Lower leg skin (tissue), 4 donors: ENCODE data around the gene PDE3B. TPM values are rescaled to one million over a fixed set of nuclear protein-coding genes. Genes with fewer than 3 reads are reported as not detected.

Experiments
- DNase-seq, 2 donors: peaks; one replicate each; pipeline ENCODE4 v3.0.0-alpha.2; 2019; ENCODE audit warnings: low spot score in 2 of 2
- H3K4me3 ChIP-seq: fragments of 200-600 bp; sonication (generic); 2 replicates; pipeline ENCODE4 v1.5.1; 2017; ENCODE audit warnings: mild to moderate bottlenecking, low read depth; ENCODE audit not compliant: poor library complexity, severe bottlenecking
- POLR2A ChIP-seq, 2 donors: fragments of 450-650 bp; IDR thresholded peaks; one replicate each; pipeline ENCODE4 v1.6.1; 2016 to 2017; ENCODE audit warnings: antibody characterized with exemption in 2 of 2, mild to moderate bottlenecking in 1 of 2, moderate library complexity in 1 of 2
- WGBS, 2 donors: methylation state at CpG; one replicate each; pipeline ENCODE4 v1.1.5; 2018; 5-methylcytosine and 5-hydroxymethylcytosine counted together
- intact Hi-C: fragments of 100-400 bp; cut with DNase I; formaldehyde crosslinking; loops from one replicate; pipeline ENCODE4 v1.15.0; 2023; ENCODE audit warnings: low total_unique reads
- total RNA-seq, 4 donors: library from RNA; depleted of rRNA; stranded (reverse); fragments of >200 nt; gene quantifications; one replicate each; pipeline ENCODE4 v1.1.0, GENCODE V29; 2016
- TF ChIP-seq, protein P1 (sequence below), 3 donors: fragments of 450-650 bp; IDR thresholded peaks; one replicate each; pipeline ENCODE4 v1.5.1; 2016; ENCODE audit warnings: antibody characterized with exemption in 3 of 3, mild to moderate bottlenecking in 3 of 3, moderate library complexity in 2 of 3

PDE3B gene
- total RNA-seq, 4 donors from 2014 or later = 0.88 to 4.3 (median 2.1) TPM

DNA sequence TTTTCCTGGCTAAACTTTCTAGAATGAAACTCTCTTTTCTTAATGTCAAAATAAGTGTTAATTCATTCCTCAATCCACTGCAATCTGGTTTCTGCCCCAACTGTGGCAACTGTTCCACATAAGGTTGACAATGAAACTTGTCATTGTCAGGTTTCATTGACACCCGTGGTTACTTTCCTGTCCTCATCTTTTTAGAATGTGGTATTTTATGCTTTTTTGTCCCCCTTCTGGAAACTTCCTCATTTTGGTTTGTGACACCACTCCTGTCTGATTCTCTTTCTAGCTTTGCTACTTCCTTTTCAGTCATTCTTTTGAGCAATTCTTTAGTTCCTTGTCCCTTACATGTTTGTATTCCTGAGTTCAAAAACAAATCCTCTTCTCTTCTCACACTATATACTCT, 7.5 kb upstream of the PDE3B start:
- no peak overlapping the region for H3K4me3 ChIP-seq
- no peak for TF ChIP-seq POLR2A (IDR thresholded peaks at IDR 0.05)
- TF ChIP-seq, protein P1, sequence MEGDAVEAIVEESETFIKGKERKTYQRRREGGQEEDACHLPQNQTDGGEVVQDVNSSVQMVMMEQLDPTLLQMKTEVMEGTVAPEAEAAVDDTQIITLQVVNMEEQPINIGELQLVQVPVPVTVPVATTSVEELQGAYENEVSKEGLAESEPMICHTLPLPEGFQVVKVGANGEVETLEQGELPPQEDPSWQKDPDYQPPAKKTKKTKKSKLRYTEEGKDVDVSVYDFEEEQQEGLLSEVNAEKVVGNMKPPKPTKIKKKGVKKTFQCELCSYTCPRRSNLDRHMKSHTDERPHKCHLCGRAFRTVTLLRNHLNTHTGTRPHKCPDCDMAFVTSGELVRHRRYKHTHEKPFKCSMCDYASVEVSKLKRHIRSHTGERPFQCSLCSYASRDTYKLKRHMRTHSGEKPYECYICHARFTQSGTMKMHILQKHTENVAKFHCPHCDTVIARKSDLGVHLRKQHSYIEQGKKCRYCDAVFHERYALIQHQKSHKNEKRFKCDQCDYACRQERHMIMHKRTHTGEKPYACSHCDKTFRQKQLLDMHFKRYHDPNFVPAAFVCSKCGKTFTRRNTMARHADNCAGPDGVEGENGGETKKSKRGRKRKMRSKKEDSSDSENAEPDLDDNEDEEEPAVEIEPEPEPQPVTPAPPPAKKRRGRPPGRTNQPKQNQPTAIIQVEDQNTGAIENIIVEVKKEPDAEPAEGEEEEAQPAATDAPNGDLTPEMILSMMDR (IDR thresholded peaks at IDR 0.05) = no peak
- 61 to 73% methylated on average over 1 of the region's 1 CpG for WGBS, 2 donors
- DNase-seq = no peak
- intact Hi-C loops = no loop called here

DNA sequence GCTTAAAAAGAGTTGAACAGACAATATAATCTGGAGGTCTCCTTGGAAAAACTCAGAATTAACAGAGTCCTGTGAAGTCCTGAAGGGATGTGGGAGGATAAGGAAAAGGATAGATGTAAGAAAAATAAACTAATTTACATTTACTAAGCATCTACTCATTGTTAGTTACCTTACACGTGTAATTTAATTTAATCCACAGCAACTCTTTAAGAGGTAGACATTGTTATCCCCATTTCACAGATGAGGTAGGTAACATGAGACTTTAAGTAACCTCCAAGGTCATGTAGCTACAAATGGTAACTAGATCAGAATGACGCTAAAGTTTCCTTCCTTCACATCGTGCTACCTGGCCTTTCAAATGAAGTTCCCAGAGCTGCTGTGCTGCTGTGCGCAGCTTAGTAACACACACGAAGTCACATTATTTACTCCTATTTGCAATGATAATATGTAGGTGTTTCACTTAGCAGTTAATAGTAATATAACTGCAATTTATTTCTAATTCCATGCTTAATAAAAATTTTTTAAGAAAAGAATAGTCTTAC, 5.7 kb upstream of the PDE3B start:
- no peak for DNase-seq
- WGBS, 2 donors = 85 to 88% methylated on average over 5 of the region's 5 CpGs

DNA sequence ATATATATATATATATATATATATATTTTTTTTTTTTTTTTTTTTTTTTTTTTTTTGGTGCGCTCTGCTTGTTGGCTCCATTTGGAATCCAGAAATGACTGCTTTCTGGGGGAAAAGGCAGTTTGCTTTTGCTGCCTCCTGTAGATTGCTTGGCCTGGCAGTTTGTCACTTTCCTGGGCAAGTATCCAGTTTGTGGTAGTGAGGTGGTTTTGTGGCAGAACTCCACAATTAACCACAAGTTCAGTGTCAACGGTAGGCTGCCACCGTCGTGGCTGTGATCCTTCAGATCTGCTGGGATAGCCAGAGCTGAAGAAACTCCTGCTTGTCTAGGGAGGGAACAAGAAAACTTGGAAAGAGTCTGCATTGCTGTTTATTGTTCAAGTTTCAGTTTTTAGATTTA, 5.0 kb upstream of the PDE3B start:
- intact Hi-C loops = no loop called here
- TF ChIP-seq, protein P1 (IDR thresholded peaks at IDR 0.05) = no peak
- TF ChIP-seq POLR2A (IDR thresholded peaks at IDR 0.05) = no peak
- 58 to 67% methylated on average over 4 of the region's 4 CpGs for whole genome bisulfite sequencing, 2 donors
- no peak overlapping the region for H3K4me3 ChIP-seq
- DNase-seq = no peak

More for the DNA sequence above, 5.7 kb upstream of the PDE3B start:
- intact Hi-C loops = no loop called here
- no peak for TF ChIP-seq POLR2A (IDR thresholded peaks at IDR 0.05)
- TF ChIP-seq, protein P1 (IDR thresholded peaks at IDR 0.05) = no peak
- H3K4me3 ChIP-seq = no peak overlapping the region

DNA sequence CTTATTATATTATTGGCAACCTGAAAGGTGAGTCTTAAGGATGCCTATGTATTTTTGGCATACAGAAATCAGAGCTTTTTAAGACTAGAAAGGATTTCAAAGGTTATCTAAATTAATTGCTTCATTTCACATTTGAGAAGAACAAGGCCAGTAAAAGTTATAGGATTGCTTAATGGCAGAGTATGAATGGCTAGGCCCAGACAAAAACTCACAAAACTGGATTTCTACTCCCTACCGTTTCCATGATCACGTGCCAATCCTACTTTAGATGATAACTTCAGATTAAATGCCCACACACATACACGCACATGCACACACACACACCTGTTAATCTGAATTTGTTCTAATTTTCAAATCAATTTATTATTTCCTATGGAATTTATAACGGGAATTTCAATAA, 1.8 kb upstream of the PDE3B start:
- DNase-seq = no peak
- 64 to 66% methylated on average over 4 of the region's 4 CpGs for WGBS, 2 donors
- TF ChIP-seq POLR2A (IDR thresholded peaks at IDR 0.05) = no peak
- TF ChIP-seq, protein P1 (IDR thresholded peaks at IDR 0.05) = no peak
- intact Hi-C loops = no loop called here
- H3K4me3 ChIP-seq = no peak overlapping the region

DNA sequence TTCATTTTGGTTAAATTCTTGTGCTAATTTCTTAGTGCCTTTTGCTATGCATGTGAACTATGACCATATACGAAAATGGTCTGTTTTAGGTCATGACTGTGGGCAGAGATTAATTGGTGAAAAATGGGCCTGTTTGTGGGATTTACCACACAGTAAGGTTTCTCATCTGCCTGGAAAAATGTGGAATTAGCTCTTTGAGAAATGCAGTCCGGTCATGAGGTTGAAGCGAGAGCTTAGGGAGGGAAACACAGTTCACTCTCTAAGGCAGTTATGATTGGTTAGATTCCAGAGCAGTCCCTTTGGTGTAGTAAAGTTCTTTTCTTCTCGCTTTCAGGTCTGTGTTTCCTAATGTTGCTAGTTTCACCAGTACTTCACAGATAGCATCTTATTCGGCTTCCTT, 1.2 kb upstream of the PDE3B start:
- intact Hi-C loops = no loop called here
- WGBS, 2 donors = 88 to 93% methylated on average over 5 of the region's 5 CpGs
- no peak overlapping the region for H3K4me3 ChIP-seq

More for the DNA sequence above, 1.2 kb upstream of the PDE3B start:
- DNase-seq = no peak
- TF ChIP-seq, protein P1 (IDR thresholded peaks at IDR 0.05) = no peak
- no peak for TF ChIP-seq POLR2A (IDR thresholded peaks at IDR 0.05)
